Lung microvascular endothelial cell (primary cell): ENCODE measurements around the gene MOV10L1. TPM values are rescaled to one million over a fixed set of nuclear protein-coding genes. Genes with fewer than 3 reads are reported as not detected.
"Not testable (repeated sequence)": the region's sequence is repeated elsewhere in the genome, so short reads cannot be mapped to it uniquely, and the experiment has no call there.

Experiments
- DNase-seq, 2 donors: peaks; one replicate each; pipeline versions ENCODE4 v3.0.0 to v3.0.0-alpha.2; 2010; ENCODE audit warnings: low read depth in 2 of 2
- total RNA-seq: library from RNA; depleted of rRNA; stranded (reverse); fragments of >200 nt; gene quantifications from 2 replicates; pipeline ENCODE4 v1.2.1, GENCODE V29; 2014

Gene MOV10L1
- total RNA-seq, 1 donor from 2014 or later: 44.2 TPM

- DNase-seq: no peak
Observed at GRCh38 chr22:50078246-50078645, 11.6 kb upstream of the MOV10L1 start.

GRCh38 chr22:50078761-50079160 is 11.0 kb upstream of the MOV10L1 start:
- DNase-seq: no peak

- DNase-seq: no peak
Observed at GRCh38 chr22:50080077-50080465, 9.7 kb upstream of the MOV10L1 start.

GRCh38 chr22:50081426-50082196 is 8.2 kb upstream of the MOV10L1 start:
- no peak for DNase-seq

- DNase-seq: no peak
Observed at GRCh38 chr22:50082197-50082715, 7.5 kb upstream of the MOV10L1 start.

GRCh38 chr22:50082961-50083461 is 6.8 kb upstream of the MOV10L1 start:
- no peak for DNase-seq

GRCh38 chr22:50083462-50084079 is 6.2 kb upstream of the MOV10L1 start:
- DNase-seq: no peak

- DNase-seq: no peak
Observed at GRCh38 chr22:50084080-50084477, 5.7 kb upstream of the MOV10L1 start.

GRCh38 chr22:50084614-50085021 is 5.2 kb upstream of the MOV10L1 start:
- no peak for DNase-seq

- DNase-seq: no peak
Observed at GRCh38 chr22:50085211-50085972, 4.4 kb upstream of the MOV10L1 start, which contains the start of gene MLC1. Gene MLC1, minus strand, starts transcription at chr22:50085426. Its CDS starts 524 bp downstream, at chr22:50084902.

GRCh38 chr22:50086526-50086925 is 3.3 kb upstream of the MOV10L1 start:
- DNase-seq: no peak

GRCh38 chr22:50086975-50087374 is 2.8 kb upstream of the MOV10L1 start:
- DNase-seq: not testable (repeated sequence)

GRCh38 chr22:50087646-50088045 is 2.2 kb upstream of the MOV10L1 start:
- no peak for DNase-seq

GRCh38 chr22:50088096-50088495 is 1.7 kb upstream of the MOV10L1 start:
- no peak for DNase-seq

- DNase-seq: no peak
Observed at GRCh38 chr22:50089231-50089630, 575 bp upstream of the MOV10L1 start.

- DNase-seq: no peak
Observed at GRCh38 chr22:50090412-50090714, 557 bp downstream of the MOV10L1 start.

GRCh38 chr22:50091092-50091768 is 1.4 kb downstream of the MOV10L1 start:
- DNase-seq: no peak

- no peak for DNase-seq
Observed at GRCh38 chr22:50092342-50092741, 2.5 kb downstream of the MOV10L1 start.

- DNase-seq: no peak
Observed at GRCh38 chr22:50098052-50098451, 8.2 kb downstream of the MOV10L1 start.

GRCh38 chr22:50101870-50102565 is 12.2 kb downstream of the MOV10L1 start:
- DNase-seq: no peak

GRCh38 chr22:50102946-50103345 is 13.1 kb downstream of the MOV10L1 start:
- DNase-seq: peak in 1 of 2 donors; percentile 33
